Astrocyte (in vitro differentiated cells and primary cell): Measurements from ENCODE around the gene TMPRSS12. TPM values are rescaled to one million over a fixed set of nuclear protein-coding genes. Genes with fewer than 3 reads are reported as not detected.

Experiments
- DNase-seq: peaks from one replicate; pipeline ENCODE4 v3.0.0-alpha.2; 2010; ENCODE audit warnings: low read depth
- FAIRE-seq: peaks from 2 replicates; lab custom pipeline; 2011; peaks lifted over from hg19 to GRCh38; lab: Jason Lieb, UNC
- H2AFZ ChIP-seq: 2 replicates; pipeline ENCODE4 v1.6.0; 2012; ENCODE audit warnings: low read depth, low read length, inconsistent platforms
- H3K27ac ChIP-seq: 2 replicates; pipeline ENCODE4 v1.5.1; 2011; ENCODE audit warnings: low read depth, low read length, inconsistent platforms
- H3K27me3 ChIP-seq: 2 replicates; pipeline ENCODE4 v1.6.0; 2011; ENCODE audit warnings: low read length, inconsistent platforms; ENCODE audit not compliant: insufficient read depth
- H3K36me3 ChIP-seq: 2 replicates; pipeline ENCODE4 v1.5.1; 2011; ENCODE audit warnings: low read length, inconsistent platforms; ENCODE audit not compliant: insufficient read depth
- H3K4me1 ChIP-seq: 2 replicates; pipeline ENCODE4 v1.5.1; 2011; ENCODE audit warnings: low read length, inconsistent platforms; ENCODE audit not compliant: insufficient read depth
- H3K4me2 ChIP-seq: 2 replicates; pipeline ENCODE4 v1.6.0; 2012; ENCODE audit warnings: low read length, inconsistent platforms
- H3K4me3 ChIP-seq: 2 replicates; pipeline ENCODE4 v1.5.1; 2011; ENCODE audit warnings: low read depth, mild to moderate bottlenecking, low read length, inconsistent platforms; ENCODE audit not compliant: insufficient read depth
- H3K79me2 ChIP-seq: 2 replicates; pipeline ENCODE4 v1.6.0; 2012; ENCODE audit warnings: mild to moderate bottlenecking, low read length, inconsistent platforms; ENCODE audit not compliant: insufficient read depth
- H3K9ac ChIP-seq: 2 replicates; pipeline ENCODE4 v1.6.0; 2012; ENCODE audit warnings: mild to moderate bottlenecking, low read length, inconsistent platforms
- H3K9me3 ChIP-seq: 2 replicates; pipeline ENCODE4 v1.5.1; 2012; ENCODE audit warnings: low read depth, mild to moderate bottlenecking, low read length, inconsistent platforms; ENCODE audit not compliant: insufficient read depth
- H4K20me1 ChIP-seq: 2 replicates; pipeline ENCODE4 v1.6.0; 2012; ENCODE audit warnings: low read length, inconsistent platforms; ENCODE audit not compliant: insufficient read depth
- H3K27ac Mint-ChIP-seq: one replicate; pipeline ENCODE4 v1.8.0; 2021; ENCODE audit warnings: mild to moderate bottlenecking, mixed read lengths; ENCODE audit not compliant: unreplicated experiment
- H3K27me3 Mint-ChIP-seq: one replicate; pipeline ENCODE4 v1.8.0; 2021; ENCODE audit warnings: low read depth, mixed read lengths; ENCODE audit not compliant: unreplicated experiment
- H3K36me3 Mint-ChIP-seq: one replicate; pipeline ENCODE4 v1.8.0; 2021; ENCODE audit warnings: low read depth, mixed read lengths; ENCODE audit not compliant: unreplicated experiment
- H3K4me1 Mint-ChIP-seq: one replicate; pipeline ENCODE4 v1.8.0; 2021; ENCODE audit warnings: low read depth, mixed read lengths; ENCODE audit not compliant: unreplicated experiment
- H3K4me3 Mint-ChIP-seq: one replicate; pipeline ENCODE4 v1.8.0; 2021; ENCODE audit warnings: mild to moderate bottlenecking, moderate library complexity, mixed read lengths; ENCODE audit not compliant: unreplicated experiment
- H3K9me3 Mint-ChIP-seq: one replicate; pipeline ENCODE4 v1.8.0; 2021; ENCODE audit warnings: mild to moderate bottlenecking, mixed read lengths; ENCODE audit not compliant: unreplicated experiment
- EZH2 ChIP-seq: IDR thresholded peaks from 2 replicates; pipeline ENCODE4 v1.6.1; 2012; ENCODE audit warnings: mild to moderate bottlenecking, low read length, inconsistent platforms; ENCODE audit not compliant: insufficient read depth
- total RNA-seq: library from RNA; stranded (reverse); gene quantifications from 2 replicates; pipeline ENCODE4 v1.2.1, GENCODE V29; 2021
- TF ChIP-seq, protein P1 (sequence below): IDR thresholded peaks from 2 replicates; pipeline ENCODE4 v1.5.1; 2011; ENCODE audit warnings: low read depth, mild to moderate bottlenecking, inconsistent platforms, low read length, moderate library complexity; ENCODE audit not compliant: insufficient read depth

The TMPRSS12 gene
- total RNA-seq, 1 donor from 2014 or later = not detected

DNA sequence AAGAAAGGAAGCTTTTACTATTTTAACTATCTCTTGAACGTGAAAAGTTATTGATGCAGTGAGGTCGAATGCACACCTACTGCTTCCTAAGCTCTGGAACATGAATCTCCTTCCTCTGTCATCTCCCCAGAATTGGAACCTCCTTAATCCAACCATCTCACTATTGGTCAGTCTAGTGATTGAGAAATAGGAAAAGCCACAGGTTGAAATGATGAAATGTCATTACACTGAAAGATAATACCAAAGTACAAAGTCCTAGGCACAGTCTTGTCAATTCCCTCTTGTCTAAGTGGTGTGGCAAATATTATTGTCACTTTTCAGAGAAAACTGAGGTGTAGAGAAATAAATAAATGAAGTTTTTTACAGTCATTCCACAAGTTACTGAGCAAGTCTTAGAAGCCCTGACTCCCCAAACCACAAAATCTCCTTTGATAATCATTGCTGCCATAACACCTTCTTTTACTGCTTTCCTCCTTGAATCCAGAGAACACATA lies 90.1 kb downstream of the TMPRSS12 start:
- H4K20me1 ChIP-seq = no peaks in the 10 kb centered on the region
- no peak overlapping the region for H3K9ac ChIP-seq
- Mint-ChIP-seq H3K27ac (no peak overlapping the region), H3K27me3 (no peaks in the 10 kb centered on the region), H3K4me3 (no peak overlapping the region), H3K36me3 (no peaks in the 10 kb centered on the region), H3K9me3 (peaks cover 3% of the 10 kb centered on the region), H3K4me1 (peaks cover 7% of the 10 kb centered on the region)
- FAIRE-seq (no peak), DNase-seq (no peak)
- no peak overlapping the region for H3K4me2 ChIP-seq
- H3K27me3 ChIP-seq = no peaks in the 10 kb centered on the region
- H2AFZ ChIP-seq = no peak overlapping the region
- peaks cover 6% of the 10 kb centered on the region for H3K9me3 ChIP-seq
- no peak for TF ChIP-seq EZH2
- TF ChIP-seq, protein P1, sequence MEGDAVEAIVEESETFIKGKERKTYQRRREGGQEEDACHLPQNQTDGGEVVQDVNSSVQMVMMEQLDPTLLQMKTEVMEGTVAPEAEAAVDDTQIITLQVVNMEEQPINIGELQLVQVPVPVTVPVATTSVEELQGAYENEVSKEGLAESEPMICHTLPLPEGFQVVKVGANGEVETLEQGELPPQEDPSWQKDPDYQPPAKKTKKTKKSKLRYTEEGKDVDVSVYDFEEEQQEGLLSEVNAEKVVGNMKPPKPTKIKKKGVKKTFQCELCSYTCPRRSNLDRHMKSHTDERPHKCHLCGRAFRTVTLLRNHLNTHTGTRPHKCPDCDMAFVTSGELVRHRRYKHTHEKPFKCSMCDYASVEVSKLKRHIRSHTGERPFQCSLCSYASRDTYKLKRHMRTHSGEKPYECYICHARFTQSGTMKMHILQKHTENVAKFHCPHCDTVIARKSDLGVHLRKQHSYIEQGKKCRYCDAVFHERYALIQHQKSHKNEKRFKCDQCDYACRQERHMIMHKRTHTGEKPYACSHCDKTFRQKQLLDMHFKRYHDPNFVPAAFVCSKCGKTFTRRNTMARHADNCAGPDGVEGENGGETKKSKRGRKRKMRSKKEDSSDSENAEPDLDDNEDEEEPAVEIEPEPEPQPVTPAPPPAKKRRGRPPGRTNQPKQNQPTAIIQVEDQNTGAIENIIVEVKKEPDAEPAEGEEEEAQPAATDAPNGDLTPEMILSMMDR = no peak
- H3K4me3 ChIP-seq = no peak overlapping the region
- no peaks in the 10 kb centered on the region for H3K79me2 ChIP-seq
- H3K27ac ChIP-seq = no peak overlapping the region
- no peaks in the 10 kb centered on the region for H3K36me3 ChIP-seq
- H3K4me1 ChIP-seq = no peaks in the 10 kb centered on the region

DNA sequence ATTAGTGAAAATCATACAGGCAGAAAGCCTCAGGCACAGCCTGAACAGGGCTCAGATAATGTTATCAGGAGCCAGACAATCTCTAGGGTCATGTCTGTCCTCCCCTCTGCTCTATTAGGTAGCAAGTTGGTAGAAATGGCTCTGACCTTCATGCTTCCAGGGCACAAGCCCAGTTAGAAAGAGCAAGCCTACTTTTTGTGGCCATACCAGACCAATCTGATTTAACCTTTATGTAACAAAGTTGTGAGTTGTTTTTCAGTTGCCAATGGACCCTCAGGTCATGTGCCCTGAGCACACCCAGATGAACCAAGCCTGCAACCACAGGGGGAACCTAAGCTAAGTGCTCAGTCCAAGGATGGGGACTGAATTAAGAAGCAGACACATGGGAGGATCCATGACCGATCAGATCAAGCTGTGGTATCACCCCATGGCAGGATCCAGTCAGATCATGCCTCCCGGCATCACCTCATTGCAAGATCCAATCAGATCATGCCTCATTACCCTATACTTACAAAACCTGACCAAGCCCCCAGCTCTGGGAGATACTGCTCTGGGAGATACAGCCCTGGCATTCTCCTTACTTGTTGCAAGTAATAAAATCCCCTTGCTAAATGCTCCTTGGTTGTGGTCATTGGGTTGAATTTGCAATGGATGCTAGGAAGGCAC lies 90.9 kb downstream of the TMPRSS12 start:
- TF ChIP-seq, protein P1 = no peak
- TF ChIP-seq EZH2 = no peak
- no peak overlapping the region for H2AFZ ChIP-seq
- FAIRE-seq (no peak), DNase-seq (no peak)
- H3K79me2 ChIP-seq = no peaks in the 10 kb centered on the region
- Mint-ChIP-seq H3K36me3 (no peaks in the 10 kb centered on the region), H3K27ac (no peak overlapping the region), H3K4me1 (peaks cover 7% of the 10 kb centered on the region), H3K4me3 (no peak overlapping the region), H3K27me3 (no peaks in the 10 kb centered on the region), H3K9me3 (peaks cover 3% of the 10 kb centered on the region)
- no peak overlapping the region for H3K4me3 ChIP-seq
- no peaks in the 10 kb centered on the region for H3K36me3 ChIP-seq
- H3K27me3 ChIP-seq = no peaks in the 10 kb centered on the region
- no peaks in the 10 kb centered on the region for H4K20me1 ChIP-seq
- no peaks in the 10 kb centered on the region for H3K4me1 ChIP-seq
- peaks cover 7% of the 10 kb centered on the region for H3K9me3 ChIP-seq
- no peak overlapping the region for H3K27ac ChIP-seq
- H3K9ac ChIP-seq = no peak overlapping the region
- H3K4me2 ChIP-seq = no peak overlapping the region

DNA sequence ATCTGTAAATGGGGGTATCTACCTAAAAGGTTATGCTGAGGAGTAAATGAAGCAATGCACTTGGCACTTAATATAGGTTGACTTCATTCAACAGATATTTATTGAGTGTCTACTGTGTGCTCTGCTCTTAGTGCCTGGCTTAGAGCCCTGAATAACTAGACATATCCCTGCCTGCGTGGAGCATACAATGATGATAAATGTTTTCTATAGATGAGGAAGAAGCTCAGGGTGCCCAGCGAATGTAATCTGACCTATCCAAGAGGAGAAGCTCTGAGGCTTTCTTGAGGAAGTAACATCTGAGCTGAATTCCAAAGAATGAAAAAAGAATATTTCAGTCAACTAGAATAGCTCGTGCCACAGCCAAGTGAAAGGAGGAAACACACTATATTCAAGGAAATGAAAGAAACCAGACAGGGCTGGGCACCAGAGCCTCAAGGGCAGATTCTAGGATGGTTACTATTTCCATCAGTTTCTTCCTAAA lies 91.7 kb downstream of the TMPRSS12 start:
- no peak for TF ChIP-seq EZH2
- TF ChIP-seq, protein P1 = no peak
- no peaks in the 10 kb centered on the region for H3K4me1 ChIP-seq
- H3K27ac ChIP-seq = no peak overlapping the region
- no peak overlapping the region for H3K4me3 ChIP-seq
- no peak overlapping the region for H3K27ac Mint-ChIP-seq
- no peak overlapping the region for H3K9ac ChIP-seq
- no peaks in the 10 kb centered on the region for H3K79me2 ChIP-seq
- H3K36me3 Mint-ChIP-seq = no peaks in the 10 kb centered on the region
- no peaks in the 10 kb centered on the region for H3K27me3 ChIP-seq
- peaks cover 7% of the 10 kb centered on the region for H3K9me3 ChIP-seq
- H3K36me3 ChIP-seq = no peaks in the 10 kb centered on the region
- H4K20me1 ChIP-seq = no peaks in the 10 kb centered on the region
- peaks cover 7% of the 10 kb centered on the region for H3K4me1 Mint-ChIP-seq
- no peak overlapping the region for H3K4me2 ChIP-seq
- no peak for FAIRE-seq
- peaks cover 3% of the 10 kb centered on the region for H3K9me3 Mint-ChIP-seq
- no peak overlapping the region for H2AFZ ChIP-seq
- H3K4me3 Mint-ChIP-seq = no peak overlapping the region
- no peak for DNase-seq
- H3K27me3 Mint-ChIP-seq = no peaks in the 10 kb centered on the region
